A172 (cell line): ENCODE results near the gene CLPSL2. TPM values are rescaled to one million over a fixed set of nuclear protein-coding genes. Genes with fewer than 3 reads are reported as not detected.

ENCODE experiments used
- DNase-seq: peaks from one replicate; pipeline ENCODE4 v3.0.0-alpha.2; 2015; ENCODE audit warnings: low spot score
- total RNA-seq: library from RNA; depleted of rRNA; stranded (reverse); fragments of >200 nt; shearing (Covaris generic); gene quantifications from 2 replicates; pipeline ENCODE4 v1.2.3, GENCODE V29; 2014

The CLPSL2 gene
- total RNA-seq, 1 experiment from 2014 or later: 4.7 TPM

- no peak for DNase-seq
Observed at GRCh38 chr6:35787266-35788218, 11.1 kb downstream of the CLPSL2 start.

GRCh38 chr6:35788423-35788982 lies 12.1 kb downstream of the CLPSL2 start:
- DNase-seq: no peak

- DNase-seq: no peak
Observed at GRCh38 chr6:35790683-35791082, 14.3 kb downstream of the CLPSL2 start.

GRCh38 chr6:35794536-35795452 lies 18.4 kb downstream of the CLPSL2 start:
- DNase-seq: no peak

GRCh38 chr6:35795453-35796071 lies 19.2 kb downstream of the CLPSL2 start:
- no peak for DNase-seq

- DNase-seq: no peak
Observed at GRCh38 chr6:35796236-35796635, 19.8 kb downstream of the CLPSL2 start.

GRCh38 chr6:35797837-35798526 lies 21.6 kb downstream of the CLPSL2 start:
- DNase-seq: no peak

GRCh38 chr6:35798706-35799105 lies 22.3 kb downstream of the CLPSL2 start:
- DNase-seq: no peak

GRCh38 chr6:35801148-35801547 lies 24.8 kb downstream of the CLPSL2 start:
- no peak for DNase-seq

GRCh38 chr6:35804996-35805736 lies 28.8 kb downstream of the CLPSL2 start, which contains the start of gene LHFPL5:
Gene LHFPL5 (plus strand): TSS chr6:35805352. CDS start chr6:35805671, 319 bp downstream.
- DNase-seq: no peak

- no peak for DNase-seq
Observed at GRCh38 chr6:35808688-35809087, 32.3 kb downstream of the CLPSL2 start.

GRCh38 chr6:35809809-35810208 lies 33.4 kb downstream of the CLPSL2 start:
- DNase-seq: no peak

- DNase-seq: peak; percentile 85
Observed at GRCh38 chr6:35810971-35811698, 34.7 kb downstream of the CLPSL2 start.

- no peak for DNase-seq
Observed at GRCh38 chr6:35811699-35811995, 35.2 kb downstream of the CLPSL2 start.

GRCh38 chr6:35817515-35817914 lies 41.1 kb downstream of the CLPSL2 start:
- no peak for DNase-seq

- DNase-seq: no peak
Observed at GRCh38 chr6:35823601-35824000, 47.2 kb downstream of the CLPSL2 start.

GRCh38 chr6:35824552-35825192 lies 48.3 kb downstream of the CLPSL2 start:
- DNase-seq: no peak
